Sigmoid colon (tissue), 7 donors: ENCODE results near the gene CCDC7. TPM values are rescaled to one million over a fixed set of nuclear protein-coding genes. Genes with fewer than 3 reads are reported as not detected.

Source experiments
- DNase-seq: peaks from one replicate; pipeline ENCODE4 v3.0.0-alpha.2; 2019
- H3K27ac ChIP-seq, 4 donors: fragments of 200-600 bp; sonication (generic); one replicate each; pipeline ENCODE4 v1.5.1; 2016 to 2019; ENCODE audit warnings: mild to moderate bottlenecking in 1 of 4
- H3K27me3 ChIP-seq, 3 donors: fragments of 200-600 bp; sonication (generic); one replicate each; pipeline ENCODE4 v1.5.1; 2019; ENCODE audit warnings: mild to moderate bottlenecking in 1 of 3
- H3K36me3 ChIP-seq, 4 donors: fragments of 200-600 bp; sonication (generic); one replicate each; pipeline ENCODE4 v1.5.1; 2016 to 2019
- H3K4me1 ChIP-seq, 4 donors: fragments of 200-600 bp; sonication (generic); one replicate each; pipeline ENCODE4 v1.5.1; 2017 to 2019
- H3K4me3 ChIP-seq, 4 donors: fragments of 200-600 bp; sonication (generic); one replicate each; pipeline ENCODE4 v1.5.1; 2017 to 2019; ENCODE audit warnings: mild to moderate bottlenecking in 2 of 4, moderate library complexity in 1 of 4
- H3K9me3 ChIP-seq, 4 donors: fragments of 200-600 bp in 3 of 4; sonication (generic) in 3 of 4; one replicate each; pipeline versions ENCODE4 v1.5.1 to v1.6.1; 2013 to 2019
- EP300 ChIP-seq, 4 donors: sonication (generic); formaldehyde crosslinking; IDR thresholded peaks; one replicate each; pipeline ENCODE4 v1.6.1; 2017; ENCODE audit warnings: antibody characterized with exemption in 4 of 4
- POLR2A ChIP-seq, 2 donors: fragments of 450-650 bp; IDR thresholded peaks; one replicate each; pipeline ENCODE4 v1.6.1; 2016; ENCODE audit warnings: antibody characterized with exemption in 2 of 2, mild to moderate bottlenecking in 2 of 2, moderate library complexity in 2 of 2
- POLR2AphosphoS5 ChIP-seq, 4 donors: sonication (generic); formaldehyde crosslinking; IDR thresholded peaks; one replicate each; pipeline ENCODE4 v1.6.1; 2017; ENCODE audit warnings: antibody characterized with exemption in 4 of 4
- WGBS, 2 donors: extraction: QIAGEN DNeasy Blood & Tissue Kit; methylation state at CpG; one replicate each; pipeline ENCODE4 v1.1.7; 2013; 5-methylcytosine and 5-hydroxymethylcytosine counted together
- intact Hi-C: fragments of 100-400 bp; cut with DNase I; formaldehyde crosslinking; loops from one replicate; pipeline ENCODE4 v1.15.1; 2023
- polyA plus RNA-seq, 3 donors: library from polyadenylated mRNA; stranded (reverse); fragments of 200-250 nt; gene quantifications; one replicate each; pipeline ENCODE4 v1.2.3, GENCODE V29; 2013
- total RNA-seq, 4 donors: library from RNA; depleted of rRNA; stranded (reverse); fragments of >200 nt; gene quantifications; one replicate each; pipeline ENCODE4 v1.1.0, GENCODE V29; 2016
- TF ChIP-seq, protein P1 (sequence below), 4 experiments: fragments of 450-650 bp in 3 of 4; fragments of 200-600 bp in 1 of 4; IDR thresholded peaks; one replicate each; pipeline ENCODE4 v1.5.1; 2016 to 2019; ENCODE audit warnings: antibody characterized with exemption in 4 of 4, mild to moderate bottlenecking in 3 of 4, moderate library complexity in 2 of 4
- donor health status: healthy with polysubstance abuse.
- donor health status: Bipolar disorder and iron deficiency.
- donor health status: healthy.

CCDC7 gene
- total and polyA plus RNA-seq, 7 donors: 0.46 to 84.9 (median 42.9) TPM

- no peaks in the 10 kb centered on the region for H3K27me3 ChIP-seq
- H3K4me3 ChIP-seq: no peak overlapping the region
- intact Hi-C loops: no loop called here
- H3K4me1 ChIP-seq: no peaks in the 10 kb centered on the region
- TF ChIP-seq POLR2AphosphoS5 (IDR thresholded peaks at IDR 0.05) (no peak), POLR2A (IDR thresholded peaks at IDR 0.05) (no peak), EP300 (IDR thresholded peaks at IDR 0.05) (no peak)
- TF ChIP-seq, protein P1, sequence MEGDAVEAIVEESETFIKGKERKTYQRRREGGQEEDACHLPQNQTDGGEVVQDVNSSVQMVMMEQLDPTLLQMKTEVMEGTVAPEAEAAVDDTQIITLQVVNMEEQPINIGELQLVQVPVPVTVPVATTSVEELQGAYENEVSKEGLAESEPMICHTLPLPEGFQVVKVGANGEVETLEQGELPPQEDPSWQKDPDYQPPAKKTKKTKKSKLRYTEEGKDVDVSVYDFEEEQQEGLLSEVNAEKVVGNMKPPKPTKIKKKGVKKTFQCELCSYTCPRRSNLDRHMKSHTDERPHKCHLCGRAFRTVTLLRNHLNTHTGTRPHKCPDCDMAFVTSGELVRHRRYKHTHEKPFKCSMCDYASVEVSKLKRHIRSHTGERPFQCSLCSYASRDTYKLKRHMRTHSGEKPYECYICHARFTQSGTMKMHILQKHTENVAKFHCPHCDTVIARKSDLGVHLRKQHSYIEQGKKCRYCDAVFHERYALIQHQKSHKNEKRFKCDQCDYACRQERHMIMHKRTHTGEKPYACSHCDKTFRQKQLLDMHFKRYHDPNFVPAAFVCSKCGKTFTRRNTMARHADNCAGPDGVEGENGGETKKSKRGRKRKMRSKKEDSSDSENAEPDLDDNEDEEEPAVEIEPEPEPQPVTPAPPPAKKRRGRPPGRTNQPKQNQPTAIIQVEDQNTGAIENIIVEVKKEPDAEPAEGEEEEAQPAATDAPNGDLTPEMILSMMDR (IDR thresholded peaks at IDR 0.05): no peak
- H3K36me3 ChIP-seq: no peaks in the 10 kb centered on the region
- DNase-seq: no peak
- WGBS, 2 donors: 0 to 43% methylated on average over 1 of the region's 1 CpG
- no peaks in the 10 kb centered on the region for H3K9me3 ChIP-seq
- no peak overlapping the region for H3K27ac ChIP-seq
These were observed 405.4 kb downstream of the CCDC7 start for GRCh38 chr10:32851301-32851700.

DNA sequence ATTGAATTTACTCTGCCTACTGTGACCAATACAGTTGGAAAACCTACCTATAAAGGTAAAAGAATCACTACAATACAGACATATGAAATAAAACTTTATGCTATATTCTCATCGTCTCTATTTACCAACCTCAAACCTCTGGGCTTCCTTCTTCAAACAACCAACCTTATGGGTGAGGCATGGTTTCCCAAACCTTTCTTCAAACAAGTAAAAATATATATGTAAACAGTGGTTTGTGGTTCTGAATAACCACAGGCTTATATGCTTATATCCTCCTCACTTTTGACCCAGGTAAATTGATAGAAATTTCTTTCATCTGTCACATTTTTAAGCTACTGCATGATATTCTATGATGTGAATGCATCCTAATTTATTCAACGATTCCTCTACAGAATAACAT lies 408.5 kb downstream of the CCDC7 start:
- Histone ChIP-seq H3K27me3 (no peaks in the 10 kb centered on the region), H3K9me3 (no peaks in the 10 kb centered on the region), H3K27ac (no peak overlapping the region), H3K4me1 (no peaks in the 10 kb centered on the region), H3K36me3 (no peaks in the 10 kb centered on the region), H3K4me3 (no peak overlapping the region)
- no peak for TF ChIP-seq POLR2AphosphoS5 (IDR thresholded peaks at IDR 0.05)
- no peak for TF ChIP-seq EP300 (IDR thresholded peaks at IDR 0.05)
- TF ChIP-seq, protein P1 (IDR thresholded peaks at IDR 0.05): no peak
- TF ChIP-seq POLR2A (IDR thresholded peaks at IDR 0.05): no peak
- 66 to 73% methylated on average over 2 of the region's 2 CpGs for WGBS, 2 donors
- DNase-seq: no peak
- intact Hi-C loops: no loop called here

GRCh38 chr10:32865170-32865569 lies 419.2 kb downstream of the CCDC7 start:
- DNase-seq: no peak
- TF ChIP-seq POLR2A (IDR thresholded peaks at IDR 0.05): no peak
- TF ChIP-seq, protein P1 (IDR thresholded peaks at IDR 0.05): no peak
- no peak for TF ChIP-seq EP300 (IDR thresholded peaks at IDR 0.05)
- TF ChIP-seq POLR2AphosphoS5 (IDR thresholded peaks at IDR 0.05): no peak
- H3K36me3 ChIP-seq: no peaks in the 10 kb centered on the region
- H3K9me3 ChIP-seq: no peaks in the 10 kb centered on the region
- no peaks in the 10 kb centered on the region for H3K4me1 ChIP-seq
- intact Hi-C loops: no loop called here
- 57 to 85% methylated on average over 1 of the region's 1 CpG for WGBS, 2 donors
- no peak overlapping the region for H3K27ac ChIP-seq
- H3K4me3 ChIP-seq: no peak overlapping the region
- no peaks in the 10 kb centered on the region for H3K27me3 ChIP-seq

DNA sequence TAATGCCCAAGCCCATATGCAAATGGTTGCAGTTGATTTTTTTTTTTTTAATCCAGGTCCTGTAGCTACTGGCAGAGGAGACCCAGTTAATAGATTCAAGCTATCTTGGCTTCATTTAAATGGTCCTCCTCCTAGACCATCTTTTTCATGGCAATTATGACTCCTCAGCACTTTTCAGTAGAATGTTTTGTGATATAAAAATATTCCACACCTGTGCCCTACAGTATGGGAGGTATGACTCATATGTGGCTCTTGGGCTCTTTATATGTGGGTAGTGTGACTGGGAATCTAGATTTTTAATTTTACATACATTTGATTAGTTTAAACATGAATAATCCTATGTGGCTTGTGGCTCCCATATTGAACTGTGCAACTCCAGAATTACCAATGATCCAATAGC lies 432.0 kb downstream of the CCDC7 start:
- H3K4me1 ChIP-seq: no peaks in the 10 kb centered on the region
- no peak overlapping the region for H3K4me3 ChIP-seq
- no peak for TF ChIP-seq POLR2A (IDR thresholded peaks at IDR 0.05)
- TF ChIP-seq EP300 (IDR thresholded peaks at IDR 0.05): no peak
- no peak for TF ChIP-seq POLR2AphosphoS5 (IDR thresholded peaks at IDR 0.05)
- TF ChIP-seq, protein P1 (IDR thresholded peaks at IDR 0.05): no peak
- no peaks in the 10 kb centered on the region for H3K27me3 ChIP-seq
- no peaks in the 10 kb centered on the region for H3K9me3 ChIP-seq
- no peak for DNase-seq
- H3K36me3 ChIP-seq: no peaks in the 10 kb centered on the region
- intact Hi-C loops: no loop called here
- no peak overlapping the region for H3K27ac ChIP-seq

- H3K4me1 ChIP-seq: no peaks in the 10 kb centered on the region
- no peak overlapping the region for H3K4me3 ChIP-seq
- no peaks in the 10 kb centered on the region for H3K27me3 ChIP-seq
- no peak for DNase-seq
- H3K9me3 ChIP-seq: no peaks in the 10 kb centered on the region
- H3K36me3 ChIP-seq: no peaks in the 10 kb centered on the region
- no peak overlapping the region for H3K27ac ChIP-seq
- intact Hi-C loops: no loop called here
- TF ChIP-seq POLR2A (IDR thresholded peaks at IDR 0.05): no peak
- no peak for TF ChIP-seq EP300 (IDR thresholded peaks at IDR 0.05)
- TF ChIP-seq POLR2AphosphoS5 (IDR thresholded peaks at IDR 0.05): no peak
- TF ChIP-seq, protein P1 (IDR thresholded peaks at IDR 0.05): no peak
These were observed 432.7 kb downstream of the CCDC7 start for GRCh38 chr10:32878646-32879045.
